Thoracic aorta (tissue), 2 donors: ENCODE results near the gene SDR9C7. TPM values are rescaled to one million over a fixed set of nuclear protein-coding genes. Genes with fewer than 3 reads are reported as not detected.
"Not testable (repeated sequence)": the region's sequence is repeated elsewhere in the genome, so short reads cannot be mapped to it uniquely, and the experiment has no call there.

ENCODE experiments used
- ATAC-seq: fragments of 150-250 bp; one replicate; pipeline ENCODE4 v1.8.0; 2017; ENCODE audit warnings: low read depth; ENCODE audit not compliant: insufficient number of reproducible peaks, low FRiP score
- DNase-seq: peaks from one replicate; pipeline ENCODE4 v3.0.0-alpha.2; 2020; ENCODE audit warnings: low spot score
- H3K27ac ChIP-seq, 2 donors: fragments of 200-600 bp; sonication (generic); 1 replicate in 1 of 2; 2 replicates in 1 of 2; pipeline ENCODE4 v1.5.1; 2016; ENCODE audit warnings: mild to moderate bottlenecking in 2 of 2, moderate library complexity in 2 of 2
- H3K27me3 ChIP-seq: fragments of 200-600 bp; sonication (generic); replicated peaks from 2 replicates; pipeline ENCODE4 v1.6.0; 2016; ENCODE audit warnings: mild to moderate bottlenecking; ENCODE audit not compliant: insufficient read depth
- H3K36me3 ChIP-seq: fragments of 200-600 bp; sonication (generic); one replicate; pipeline ENCODE4 v1.5.1; 2016
- H3K4me1 ChIP-seq, 2 donors: fragments of 200-600 bp; sonication (generic); 1 replicate in 1 of 2; 2 replicates in 1 of 2; pipeline versions ENCODE4 v1.5.1 to v1.6.0; 2016; ENCODE audit warnings: low read depth in 2 of 2, mild to moderate bottlenecking in 1 of 2; ENCODE audit not compliant: control insufficient read depth in 1 of 2
- H3K4me3 ChIP-seq: fragments of 200-600 bp; sonication (generic); 2 replicates; pipeline ENCODE4 v1.5.1; 2016; ENCODE audit warnings: mild to moderate bottlenecking
- H3K9me3 ChIP-seq: fragments of 200-600 bp; sonication (generic); 2 replicates; pipeline ENCODE4 v1.5.1; 2016
- CTCF ChIP-seq: fragments of 200-600 bp; sonication (generic); IDR thresholded peaks from one replicate; pipeline ENCODE4 v1.5.1; 2019; ENCODE audit warnings: antibody characterized with exemption
- total RNA-seq, 2 donors: library from RNA; depleted of rRNA; stranded (reverse); fragments of >200 nt; gene quantifications; one replicate each; pipeline versions ENCODE4 v1.1.0 to v1.2.3, GENCODE V29; 2016

SDR9C7 gene
- total RNA-seq, 2 donors from 2014 or later = 0.27 TPM; not detected in 1

DNA sequence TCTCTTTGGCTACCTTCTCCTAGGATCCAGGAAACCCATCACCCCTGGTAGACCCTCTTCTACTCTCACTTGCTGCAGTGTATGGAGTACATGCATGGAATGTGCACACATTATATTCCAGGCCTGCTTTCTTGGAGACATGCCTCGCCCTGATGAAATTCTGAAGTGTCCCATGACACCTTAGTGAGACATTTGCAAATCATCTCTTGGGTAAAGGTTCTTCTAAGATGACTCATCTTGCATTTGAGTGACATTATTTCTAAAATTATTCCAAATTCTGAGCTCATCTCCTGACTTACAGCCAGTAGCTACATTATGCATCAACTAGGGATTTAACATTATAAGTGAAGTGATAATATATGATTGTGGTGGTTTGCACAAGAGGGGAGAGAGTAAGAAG is 49.8 kb downstream of the SDR9C7 start:
- Histone ChIP-seq H3K27ac (no peak overlapping the region), H3K9me3 (no peaks in the 10 kb centered on the region), H3K36me3 (no peaks in the 10 kb centered on the region), H3K27me3 (no peaks in the 10 kb centered on the region), H3K4me3 (no peak overlapping the region), H3K4me1 (no peaks in the 10 kb centered on the region)
- no peak for ATAC-seq
- no peak for TF ChIP-seq CTCF
- DNase-seq = no peak

DNA sequence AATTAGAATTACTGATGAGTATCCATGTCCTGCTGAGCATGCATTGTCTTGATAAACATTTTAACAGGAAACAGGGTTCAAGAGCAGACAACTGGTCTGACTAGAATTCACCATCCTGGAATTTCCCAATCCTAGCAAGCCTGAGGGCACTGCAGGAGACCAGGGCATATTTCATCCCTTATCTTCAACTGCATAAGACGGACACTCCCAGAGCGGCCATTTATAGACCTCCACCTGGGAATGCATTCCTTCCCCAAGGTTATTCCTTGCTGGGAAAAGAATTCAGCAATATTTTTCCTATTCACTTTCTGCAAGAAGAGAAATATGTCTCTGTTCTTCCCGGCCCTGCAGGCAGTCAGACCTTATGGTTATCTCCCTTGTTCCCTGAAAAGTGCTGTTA is 51.8 kb downstream of the SDR9C7 start:
- not testable (repeated sequence) for H3K27me3 ChIP-seq, H3K9me3 ChIP-seq, ATAC-seq, H3K4me3 ChIP-seq, H3K36me3 ChIP-seq, H3K4me1 ChIP-seq, DNase-seq, H3K27ac ChIP-seq

DNA sequence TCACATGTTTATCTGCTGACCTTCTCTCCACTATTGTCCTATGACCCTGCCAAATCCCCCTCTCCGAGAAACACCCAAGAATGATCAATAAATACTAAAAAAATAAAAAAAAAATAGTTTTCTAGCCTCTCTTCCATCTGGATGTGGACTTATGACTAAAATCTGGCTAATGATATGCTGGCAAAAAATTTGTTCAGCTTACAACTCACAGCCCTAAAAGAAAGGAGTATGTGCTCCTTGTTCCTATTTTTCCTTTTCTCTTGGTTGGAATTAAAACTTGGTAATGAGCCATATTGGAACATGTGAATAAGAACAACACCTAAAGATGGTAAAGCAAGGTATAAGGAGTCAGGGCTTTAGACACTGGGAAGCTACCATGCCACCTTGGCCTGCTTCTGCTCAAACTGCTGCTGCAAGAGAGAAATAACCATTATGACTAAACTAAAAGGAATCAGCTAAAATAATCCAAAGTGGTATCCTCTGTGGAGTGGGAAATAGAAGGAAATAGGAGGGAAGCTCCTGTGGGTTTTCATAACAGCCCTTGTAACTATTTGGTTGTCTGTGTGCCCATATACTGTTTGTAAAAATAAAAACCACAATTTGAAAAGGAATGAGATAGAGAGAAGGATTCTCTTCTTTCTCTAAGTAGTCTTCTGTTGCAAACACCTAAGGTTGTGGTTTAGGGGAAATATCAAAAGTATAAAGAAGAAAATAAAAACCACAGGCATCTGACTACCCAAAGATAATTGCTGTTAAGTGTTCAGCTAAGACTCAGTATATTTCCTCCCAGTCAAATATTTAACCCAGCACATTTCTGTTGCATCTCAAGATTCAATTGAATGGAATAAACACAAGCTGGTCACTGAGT is 53.8 kb downstream of the SDR9C7 start:
- H3K4me1 ChIP-seq = no peaks in the 10 kb centered on the region
- ATAC-seq = no peak
- no peak for DNase-seq
- H3K4me3 ChIP-seq = no peak overlapping the region
- no peaks in the 10 kb centered on the region for H3K27me3 ChIP-seq
- no peaks in the 10 kb centered on the region for H3K36me3 ChIP-seq
- H3K27ac ChIP-seq = no peak overlapping the region
- TF ChIP-seq CTCF = no peak
- no peaks in the 10 kb centered on the region for H3K9me3 ChIP-seq

DNA sequence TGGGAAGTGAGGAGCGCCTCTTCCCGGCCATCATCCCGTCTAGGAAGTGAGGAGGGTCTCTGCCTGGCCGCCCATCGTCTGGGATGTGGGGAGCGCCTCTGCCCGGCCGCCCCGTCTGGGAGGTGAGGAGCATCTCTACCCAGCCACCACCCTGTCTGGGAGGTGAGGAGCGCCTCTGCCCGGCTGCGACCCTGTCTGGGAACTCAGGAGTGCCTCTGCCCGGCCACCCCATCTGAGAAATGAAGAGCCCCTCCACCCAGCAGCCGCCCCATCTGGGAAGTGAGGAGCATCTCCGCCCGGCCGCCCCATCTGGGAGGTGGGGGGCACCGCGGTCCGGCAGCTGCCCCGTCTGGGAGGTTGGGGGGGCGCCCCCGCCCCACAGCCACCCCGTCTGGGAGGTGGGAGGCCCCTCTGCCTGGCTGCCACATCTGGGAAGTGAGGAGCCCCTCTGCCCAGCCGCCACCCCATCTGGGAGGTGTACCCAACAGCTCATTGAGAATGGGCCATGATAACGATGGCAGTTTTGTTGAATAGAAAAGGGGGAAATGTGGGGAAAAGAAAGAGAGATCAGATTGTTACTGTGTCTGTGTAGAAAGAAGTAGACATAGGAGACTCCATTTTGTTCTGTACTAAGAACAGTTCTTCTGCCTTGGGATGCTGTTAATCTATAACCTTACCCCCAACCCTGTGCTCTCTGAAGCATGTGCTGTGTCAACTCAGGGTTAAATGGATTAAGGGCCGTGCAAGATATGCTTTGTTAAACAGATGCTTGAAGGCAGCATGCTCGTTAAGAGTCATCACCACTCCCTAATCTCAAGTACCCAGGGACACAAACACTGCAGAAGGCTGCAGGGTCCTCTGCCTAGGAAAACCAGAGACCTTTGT is 54.7 kb downstream of the SDR9C7 start:
- H3K27ac ChIP-seq, H3K4me1 ChIP-seq, H3K36me3 ChIP-seq, H3K9me3 ChIP-seq, DNase-seq, ATAC-seq, H3K4me3 ChIP-seq, H3K27me3 ChIP-seq: not testable (repeated sequence)

- Histone ChIP-seq H3K27me3 (no peaks in the 10 kb centered on the region), H3K4me1 (no peaks in the 10 kb centered on the region), H3K27ac (no peak overlapping the region), H3K36me3 (no peaks in the 10 kb centered on the region), H3K4me3 (no peak overlapping the region), H3K9me3 (no peaks in the 10 kb centered on the region)
- DNase-seq = no peak
- no peak for TF ChIP-seq CTCF
- no peak for ATAC-seq
Measured at GRCh38 chr12:56878010-56878339, 56.2 kb downstream of the SDR9C7 start.
